Peyer's patch (tissue), 4 donors: Measurements from ENCODE around the gene VAV3. TPM values are rescaled to one million over a fixed set of nuclear protein-coding genes. Genes with fewer than 3 reads are reported as not detected.

Experiments used
- DNase-seq, 3 donors: peaks; one replicate each; pipeline ENCODE4 v3.0.0-alpha.2; 2017 to 2019
- H3K27ac ChIP-seq, 4 donors: fragments of 200-600 bp; sonication (generic); one replicate each; pipeline ENCODE4 v1.5.1; 2016 to 2019
- H3K27me3 ChIP-seq, 2 donors: fragments of 200-600 bp; sonication (generic); one replicate each; pipeline ENCODE4 v1.5.1; 2019
- H3K36me3 ChIP-seq, 3 donors: fragments of 200-600 bp; sonication (generic); one replicate each; pipeline ENCODE4 v1.5.1; 2016 to 2019
- H3K4me1 ChIP-seq, 4 donors: fragments of 200-600 bp; sonication (generic); one replicate each; pipeline ENCODE4 v1.5.1; 2016 to 2019
- H3K4me3 ChIP-seq, 4 donors: fragments of 200-600 bp; sonication (generic); 1 replicate in 3 of 4; 2 replicates in 1 of 4; pipeline ENCODE4 v1.5.1; 2016 to 2019; ENCODE audit warnings: mild to moderate bottlenecking in 1 of 4
- H3K9me3 ChIP-seq, 4 donors: fragments of 200-600 bp; sonication (generic); one replicate each; pipeline ENCODE4 v1.5.1; 2016 to 2019; ENCODE audit warnings: mild to moderate bottlenecking in 1 of 4
- CTCF ChIP-seq, 6 experiments: fragments of 450-650 bp in 4 of 6; fragments of 200-600 bp in 2 of 6; sonication (generic) in 1 of 6; IDR thresholded peaks; one replicate each; pipeline ENCODE4 v1.5.1; 2017 to 2019; ENCODE audit warnings: antibody characterized with exemption in 6 of 6, mild to moderate bottlenecking in 3 of 6, moderate library complexity in 1 of 6
- POLR2A ChIP-seq, 2 donors: fragments of 450-650 bp; IDR thresholded peaks; one replicate each; pipeline ENCODE4 v1.5.1; 2017; ENCODE audit warnings: antibody characterized with exemption in 2 of 2, mild to moderate bottlenecking in 2 of 2, moderate library complexity in 2 of 2
- total RNA-seq, 4 donors: library from RNA; depleted of rRNA; stranded (reverse); fragments of >200 nt; gene quantifications; one replicate each; pipeline ENCODE4 v1.1.0, GENCODE V29; 2016

VAV3 gene
- total RNA-seq, 4 donors from 2014 or later = 32.1 to 60.9 (median 41.5) TPM

- H3K27me3 ChIP-seq = no peaks in the 10 kb centered on the region
- no peak for DNase-seq
- no peak overlapping the region for H3K27ac ChIP-seq
- TF ChIP-seq POLR2A (IDR thresholded peaks at IDR 0.05) = no peak
- no peak for TF ChIP-seq CTCF (IDR thresholded peaks at IDR 0.05)
- no peaks in the 10 kb centered on the region for H3K36me3 ChIP-seq
- no peak overlapping the region for H3K4me3 ChIP-seq
- H3K4me1 ChIP-seq = no peaks in the 10 kb centered on the region
- no peaks in the 10 kb centered on the region for H3K9me3 ChIP-seq
Observed at GRCh38 chr1:107557095-107557494, 407.9 kb downstream of the VAV3 start.

DNA sequence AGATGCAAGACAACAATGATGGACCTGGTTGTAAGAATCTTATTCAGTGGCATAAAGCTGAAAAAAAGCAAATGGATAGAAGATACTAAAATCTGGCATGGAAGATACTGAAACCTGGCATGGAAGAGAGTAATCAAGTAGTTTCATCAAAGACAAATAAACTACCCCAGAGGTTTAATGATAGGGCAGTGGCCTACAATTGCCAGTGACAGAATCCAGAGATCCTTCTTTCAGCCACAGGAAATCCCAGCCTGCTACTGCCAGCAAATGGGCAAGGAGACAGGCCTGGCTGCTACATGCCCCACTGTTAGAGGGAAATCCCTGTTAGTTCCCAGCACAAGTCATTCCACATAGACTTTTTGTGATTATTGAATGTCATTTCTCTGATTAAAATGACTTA is 409.4 kb downstream of the VAV3 start:
- H3K4me1 ChIP-seq = no peaks in the 10 kb centered on the region
- H3K27ac ChIP-seq = no peak overlapping the region
- no peaks in the 10 kb centered on the region for H3K27me3 ChIP-seq
- no peaks in the 10 kb centered on the region for H3K36me3 ChIP-seq
- H3K4me3 ChIP-seq = no peak overlapping the region
- TF ChIP-seq CTCF (IDR thresholded peaks at IDR 0.05) = no peak
- no peak for TF ChIP-seq POLR2A (IDR thresholded peaks at IDR 0.05)
- no peaks in the 10 kb centered on the region for H3K9me3 ChIP-seq
- DNase-seq = no peak

DNA sequence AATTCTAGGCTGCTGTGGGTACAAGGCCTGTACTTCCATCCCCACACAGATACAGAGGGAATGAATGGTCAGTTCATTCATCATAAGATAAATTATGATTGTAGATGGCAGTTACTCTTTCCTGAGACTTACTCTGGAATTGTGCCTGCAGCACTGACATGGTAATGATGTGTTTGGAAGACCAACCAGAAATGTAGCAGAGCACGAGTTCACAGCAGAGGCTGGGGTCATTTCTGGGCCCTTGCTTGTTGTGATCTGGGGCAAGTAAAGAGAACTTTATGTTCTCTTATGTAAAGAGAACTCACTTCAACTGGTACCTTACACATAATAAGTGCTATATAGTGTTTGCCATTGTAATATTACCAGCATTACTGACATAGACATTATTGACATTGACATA is 412.2 kb downstream of the VAV3 start:
- H3K4me3 ChIP-seq = no peak overlapping the region
- H3K27me3 ChIP-seq = no peaks in the 10 kb centered on the region
- H3K36me3 ChIP-seq = no peaks in the 10 kb centered on the region

GRCh38 chr1:107551456-107551855 is 413.5 kb downstream of the VAV3 start:
- no peaks in the 10 kb centered on the region for H3K36me3 ChIP-seq
- H3K4me3 ChIP-seq = no peak overlapping the region
- no peaks in the 10 kb centered on the region for H3K27me3 ChIP-seq
- no peaks in the 10 kb centered on the region for H3K9me3 ChIP-seq
- no peak for DNase-seq
- no peak overlapping the region for H3K27ac ChIP-seq
- TF ChIP-seq CTCF (IDR thresholded peaks at IDR 0.05) (no peak), POLR2A (IDR thresholded peaks at IDR 0.05) (no peak)
- no peaks in the 10 kb centered on the region for H3K4me1 ChIP-seq

More for the DNA sequence above, 412.2 kb downstream of the VAV3 start:
- no peak for TF ChIP-seq CTCF (IDR thresholded peaks at IDR 0.05)
- TF ChIP-seq POLR2A (IDR thresholded peaks at IDR 0.05) = no peak
- no peaks in the 10 kb centered on the region for H3K9me3 ChIP-seq
- DNase-seq = no peak
- no peaks in the 10 kb centered on the region for H3K4me1 ChIP-seq
- H3K27ac ChIP-seq = no peak overlapping the region

GRCh38 chr1:107550358-107550757 is 414.6 kb downstream of the VAV3 start:
- TF ChIP-seq CTCF (IDR thresholded peaks at IDR 0.05) = no peak
- TF ChIP-seq POLR2A (IDR thresholded peaks at IDR 0.05) = no peak
- DNase-seq = no peak
- no peaks in the 10 kb centered on the region for H3K4me1 ChIP-seq
- H3K36me3 ChIP-seq = no peaks in the 10 kb centered on the region
- no peaks in the 10 kb centered on the region for H3K27me3 ChIP-seq
- H3K4me3 ChIP-seq = no peak overlapping the region
- H3K27ac ChIP-seq = no peak overlapping the region
- no peaks in the 10 kb centered on the region for H3K9me3 ChIP-seq

- TF ChIP-seq CTCF (IDR thresholded peaks at IDR 0.05) (no peak), POLR2A (IDR thresholded peaks at IDR 0.05) (no peak)
- Histone ChIP-seq H3K36me3 (no peaks in the 10 kb centered on the region), H3K9me3 (no peaks in the 10 kb centered on the region), H3K4me3 (no peak overlapping the region), H3K27ac (no peak overlapping the region), H3K4me1 (no peaks in the 10 kb centered on the region), H3K27me3 (no peaks in the 10 kb centered on the region)
- no peak for DNase-seq
Observed at GRCh38 chr1:107549152-107549810, 415.7 kb downstream of the VAV3 start.
